ENCODE results near the gene SUSD6. TPM values are rescaled to one million over a fixed set of nuclear protein-coding genes. Genes with fewer than 3 reads are reported as not detected.

Gene SUSD6
- total RNA-seq, 4 donors from 2014 or later: 37.5 to 70.4 (median 44.5) TPM

GRCh38 chr14:69650948-69651369 is 39.6 kb downstream of the SUSD6 start:
- H3K27me3 ChIP-seq: no peaks in the 10 kb centered on the region
- WGBS, 2 donors: 59 to 75% methylated on average over 3 of the region's 3 CpGs
- no peak overlapping the region for H3K4me3 ChIP-seq (replicated peaks in 1 of 3)
- no peak for DNase-seq
- no peak for TF ChIP-seq CTCF (IDR thresholded peaks at IDR 0.05)
- no peak for TF ChIP-seq POLR2A (IDR thresholded peaks at IDR 0.05)
- H3K9me3 ChIP-seq: no peaks in the 10 kb centered on the region
- H3K4me1 ChIP-seq: peaks cover 66 to 85% of the 10 kb centered on the region in 2 donors
- no peaks in the 10 kb centered on the region for H3K36me3 ChIP-seq
- peak overlapping the region; percentile 87 to 94 (median 89) for H3K27ac ChIP-seq
- intact Hi-C loops (cut with DNase I): loop anchor here (5.0 to 10.0 kb wide), 2 partner anchors 34 to 64 kb away; no protein-coding TSS in a partner anchor

- Histone ChIP-seq H3K36me3 (no peaks in the 10 kb centered on the region), H3K27me3 (no peaks in the 10 kb centered on the region), H3K4me1 (peaks cover 69 to 89% of the 10 kb centered on the region in 2 donors), H3K9me3 (no peaks in the 10 kb centered on the region), H3K4me3 (replicated peaks in 1 of 3) (no peak overlapping the region), H3K27ac (peak overlapping the region in 2 of 3 donors; percentile 87 to 94)
- 82 to 91% methylated on average over 1 of the region's 1 CpG for WGBS, 2 donors
- no peak for TF ChIP-seq POLR2A (IDR thresholded peaks at IDR 0.05)
- no peak for TF ChIP-seq CTCF (IDR thresholded peaks at IDR 0.05)
- intact Hi-C loops (cut with DNase I): loop anchor here (5.0 to 10.0 kb wide), 2 partner anchors 34 to 63 kb away; no protein-coding TSS in a partner anchor
- no peak for DNase-seq
These were observed 40.3 kb downstream of the SUSD6 start for GRCh38 chr14:69651664-69652063.

GRCh38 chr14:69652942-69653684 is 41.7 kb downstream of the SUSD6 start:
- Histone ChIP-seq H3K4me3 (replicated peaks in 1 of 3) (no peak overlapping the region), H3K27ac (peak overlapping the region; percentile 46 to 94 (median 87)), H3K27me3 (no peaks in the 10 kb centered on the region), H3K36me3 (no peaks in the 10 kb centered on the region), H3K4me1 (peaks cover 70 to 89% of the 10 kb centered on the region in 2 donors), H3K9me3 (no peaks in the 10 kb centered on the region)
- TF ChIP-seq POLR2A (IDR thresholded peaks at IDR 0.05) (no peak), CTCF (IDR thresholded peaks at IDR 0.05) (no peak)
- DNase-seq: no peak
- WGBS, 2 donors: 78 to 84% methylated on average over 10 of the region's 10 CpGs
- intact Hi-C loops (cut with DNase I): loop anchor here (5.0 to 10.0 kb wide), 2 partner anchors 36 to 62 kb away; no protein-coding TSS in a partner anchor

- peaks cover 0 to 3% of the 10 kb centered on the region in 2 donors for H3K36me3 ChIP-seq
- peaks cover 69 to 89% of the 10 kb centered on the region in 2 donors for H3K4me1 ChIP-seq
- DNase-seq: no peak
- H3K27me3 ChIP-seq: no peaks in the 10 kb centered on the region
- WGBS, 2 donors: 58 to 68% methylated on average over 3 of the region's 3 CpGs
- intact Hi-C loops (cut with DNase I): loop anchor here (5.0 to 10.0 kb wide), 2 partner anchors 37 to 61 kb away; no protein-coding TSS in a partner anchor
- TF ChIP-seq CTCF (IDR thresholded peaks at IDR 0.05) (no peak), POLR2A (IDR thresholded peaks at IDR 0.05) (no peak)
- peak overlapping the region in 2 of 3 donors; percentile 53 to 94 for H3K27ac ChIP-seq
- no peaks in the 10 kb centered on the region for H3K9me3 ChIP-seq
- H3K4me3 ChIP-seq (replicated peaks in 1 of 3): no peak overlapping the region
These were observed 42.7 kb downstream of the SUSD6 start for GRCh38 chr14:69654116-69654515.

- Histone ChIP-seq H3K4me3 (replicated peaks in 1 of 3) (no peak overlapping the region), H3K4me1 (peaks cover 63 to 89% of the 10 kb centered on the region in 2 donors), H3K27ac (peak overlapping the region; percentile 93 to 97 (median 95)), H3K36me3 (peaks cover 0 to 10% of the 10 kb centered on the region in 2 donors), H3K9me3 (no peaks in the 10 kb centered on the region), H3K27me3 (no peaks in the 10 kb centered on the region)
- 35 to 39% methylated on average over 9 of the region's 9 CpGs for WGBS, 2 donors
- intact Hi-C loops (cut with DNase I): loop anchor here (10.0 kb wide), 1 partner anchor 57 kb away; no protein-coding TSS in a partner anchor
- DNase-seq: peak; percentile 95
- TF ChIP-seq CTCF (IDR thresholded peaks at IDR 0.05) (peak in 1 of 6 experiments; percentile 13), POLR2A (IDR thresholded peaks at IDR 0.05) (peak in 1 of 2 donors; percentile 60)
These were observed 46.6 kb downstream of the SUSD6 start for GRCh38 chr14:69657950-69658355.
